ENCODE results near the gene GALNTL6. TPM values are rescaled to one million over a fixed set of nuclear protein-coding genes. Genes with fewer than 3 reads are reported as not detected.

Gene GALNTL6
- total and polyA plus RNA-seq, 2 donors (not counting 3 experiments of a cell fraction or from before 2014, with no cell fraction given), result not detected

DNA sequence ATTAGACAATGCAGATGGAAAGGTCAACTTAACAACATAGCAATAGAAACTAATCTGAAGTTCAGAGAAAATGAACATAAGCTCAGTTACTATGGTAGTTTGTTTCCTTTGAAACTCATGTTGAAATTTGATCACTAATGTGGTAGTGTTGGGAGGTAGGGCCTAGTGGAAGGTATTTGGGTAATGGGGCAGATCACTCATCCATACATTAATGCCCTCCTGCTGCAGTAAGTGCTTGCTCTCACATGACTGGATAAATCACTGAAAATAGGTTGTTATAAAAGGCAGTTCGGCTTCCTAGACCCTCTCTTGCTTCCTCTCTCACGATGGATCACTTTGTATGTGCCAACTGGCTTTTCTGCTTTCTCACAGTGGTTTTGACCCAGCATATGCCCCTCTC lies 788.0 kb downstream of the GALNTL6 start:
- DNase-seq (ENCODE audit: low read depth, low spot score), result no peak
- H3K9me1 ChIP-seq (replicated peaks; ENCODE audit: control insufficient read depth, extremely low read depth, insufficient read depth, low read length), result no peaks in the 10 kb centered on the region
- no peak overlapping the region for H3K4me3 ChIP-seq (replicated peaks in 1 of 3; ENCODE audit: insufficient read depth in 1 of 3, low read depth in 1 of 3, low read length in 3 of 3)
- no peak for FAIRE-seq
- intact Hi-C loops (cut with micrococcal nuclease) (no loop called here), dilution Hi-C loops (cut with MboI; ENCODE audit: extremely low pct_ligation_motif_present, low sequenced_read_pairs) (no loop called here)
- no peak overlapping the region for H3K4me2 ChIP-seq (ENCODE audit: insufficient read depth, low read length)
- no peaks in the 10 kb centered on the region for H3K27me3 ChIP-seq (ENCODE audit: control insufficient read depth in 2 of 2, insufficient read depth in 2 of 2, low read length in 2 of 2)
- no peaks in the 10 kb centered on the region for H3K79me2 ChIP-seq (ENCODE audit: control insufficient read depth, insufficient read depth, low read length)
- no peaks in the 10 kb centered on the region for H4K20me1 ChIP-seq (replicated peaks; ENCODE audit: control insufficient read depth, extremely low read depth, insufficient read depth, low read length)
- H3K27ac ChIP-seq (ENCODE audit: insufficient read depth, low read depth, low read length), result no peak overlapping the region
- H3K4me1 ChIP-seq (ENCODE audit: control insufficient read depth, extremely low read depth, insufficient read depth, low read length), result no peaks in the 10 kb centered on the region
- no peak overlapping the region for H2AFZ ChIP-seq (ENCODE audit: low read depth, low read length)
- H3K9ac ChIP-seq (replicated peaks; ENCODE audit: extremely low read depth, insufficient read depth, low read length), result no peak overlapping the region
- H3K36me3 ChIP-seq (ENCODE audit: control insufficient read depth in 2 of 2, extremely low read depth in 1 of 2, insufficient read depth in 2 of 2, low read length in 2 of 2), result no peaks in the 10 kb centered on the region
- no TSS peak for BruUV-seq (replicated peaks)
- peaks cover 2% of the 10 kb centered on the region for H3K9me3 ChIP-seq (replicated peaks; ENCODE audit: control insufficient read depth, insufficient read depth, low read length)
- TF ChIP-seq POLR2AphosphoS5 (IDR thresholded peaks at IDR 0.05; ENCODE audit: insufficient read depth, low read depth, low read length), result no peak
- TF ChIP-seq GATA2 (IDR thresholded peaks at IDR 0.05; ENCODE audit: insufficient read depth, insufficient read length, low read depth, low read length), result no peak
- TF ChIP-seq, protein P1, sequence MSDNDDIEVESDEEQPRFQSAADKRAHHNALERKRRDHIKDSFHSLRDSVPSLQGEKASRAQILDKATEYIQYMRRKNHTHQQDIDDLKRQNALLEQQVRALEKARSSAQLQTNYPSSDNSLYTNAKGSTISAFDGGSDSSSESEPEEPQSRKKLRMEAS (IDR thresholded peaks at IDR 0.05; ENCODE audit: insufficient read depth, insufficient read length), result no peak
- TF ChIP-seq JUN (IDR thresholded peaks at IDR 0.05; ENCODE audit: borderline replicate concordance, insufficient read depth, insufficient read length, low read depth), result no peak
- TF ChIP-seq FOS (IDR thresholded peaks at IDR 0.05; ENCODE audit: borderline replicate concordance, insufficient read depth, low read length), result no peak
- TF ChIP-seq MYC (IDR thresholded peaks at IDR 0.05; ENCODE audit: low read depth, low read length), result no peak
- no peak for TF ChIP-seq POLR2A (IDR thresholded peaks at IDR 0.05; ENCODE audit: low read depth, low read length)
- no peak for TF ChIP-seq EZH2 (IDR thresholded peaks at IDR 0.05; ENCODE audit: borderline replicate concordance, low read depth, low read length, severe bottlenecking)
- CTCF ChIA-PET, result no interaction called here
- POLR2A ChIA-PET, result no interaction called here

- no peaks in the 10 kb centered on the region for H3K4me1 ChIP-seq (ENCODE audit: control insufficient read depth, extremely low read depth, insufficient read depth, low read length)
- H3K79me2 ChIP-seq (ENCODE audit: control insufficient read depth, insufficient read depth, low read length), result no peaks in the 10 kb centered on the region
- no peak overlapping the region for H3K4me2 ChIP-seq (ENCODE audit: insufficient read depth, low read length)
- H3K9ac ChIP-seq (replicated peaks; ENCODE audit: extremely low read depth, insufficient read depth, low read length), result no peak overlapping the region
- intact Hi-C loops (cut with micrococcal nuclease) (no loop called here), dilution Hi-C loops (cut with MboI; ENCODE audit: extremely low pct_ligation_motif_present, low sequenced_read_pairs) (no loop called here)
- H3K4me3 ChIP-seq (replicated peaks in 1 of 3; ENCODE audit: insufficient read depth in 1 of 3, low read depth in 1 of 3, low read length in 3 of 3), result no peak overlapping the region
- ChIA-PET CTCF (no interaction called here), POLR2A (no interaction called here)
- FAIRE-seq (no peak), DNase-seq (ENCODE audit: low read depth, low spot score) (no peak)
- TF ChIP-seq POLR2A (IDR thresholded peaks at IDR 0.05; ENCODE audit: low read depth, low read length), result no peak
- H3K9me3 ChIP-seq (replicated peaks; ENCODE audit: control insufficient read depth, insufficient read depth, low read length), result no peaks in the 10 kb centered on the region
- no peaks in the 10 kb centered on the region for H4K20me1 ChIP-seq (replicated peaks; ENCODE audit: control insufficient read depth, extremely low read depth, insufficient read depth, low read length)
- H2AFZ ChIP-seq (ENCODE audit: low read depth, low read length), result no peak overlapping the region
- no peaks in the 10 kb centered on the region for H3K27me3 ChIP-seq (ENCODE audit: control insufficient read depth in 2 of 2, insufficient read depth in 2 of 2, low read length in 2 of 2)
- no peaks in the 10 kb centered on the region for H3K9me1 ChIP-seq (replicated peaks; ENCODE audit: control insufficient read depth, extremely low read depth, insufficient read depth, low read length)
- H3K36me3 ChIP-seq (ENCODE audit: control insufficient read depth in 2 of 2, extremely low read depth in 1 of 2, insufficient read depth in 2 of 2, low read length in 2 of 2), result no peaks in the 10 kb centered on the region
- H3K27ac ChIP-seq (ENCODE audit: insufficient read depth, low read depth, low read length), result no peak overlapping the region
- BruUV-seq (replicated peaks), result no TSS peak
Observed at GRCh38 chr4:172619218-172619617, 806.0 kb downstream of the GALNTL6 start.

All from endothelial cell of umbilical vein (primary cell).